Heart left ventricle (tissue), 16 donors: ENCODE results near the gene MATR3. TPM values are rescaled to one million over a fixed set of nuclear protein-coding genes. Genes with fewer than 3 reads are reported as not detected.

Experiments used
- ATAC-seq, 4 donors: fragments of 200-7000 bp; cut with Tn5 transposase; one replicate each; pipeline ENCODE4 v1.9.1; 2020 to 2022; ENCODE audit warnings: moderate library complexity in 4 of 4, mild to moderate bottlenecking in 3 of 4, moderate number of reproducible peaks in 1 of 4
- DNase-seq, 5 donors: peaks; one replicate each; pipeline ENCODE4 v3.0.0-alpha.2; 2020
- H3K27ac ChIP-seq, 12 donors: fragments of 200-600 bp; sonication (generic) in 4 of 12; one replicate each; pipeline versions ENCODE4 v1.5.0 to v1.8.0; 2016 to 2022; ENCODE audit warnings: mild to moderate bottlenecking in 2 of 12
- H3K27me3 ChIP-seq, 9 donors: fragments of 200-600 bp; sonication (generic) in 2 of 9; one replicate each; pipeline versions ENCODE4 v1.5.1 to v1.8.0; 2016 to 2022; ENCODE audit warnings: mild to moderate bottlenecking in 3 of 9
- H3K36me3 ChIP-seq, 9 donors: fragments of 200-600 bp; sonication (generic) in 2 of 9; one replicate each; pipeline versions ENCODE4 v1.5.0 to v1.8.0; 2018 to 2022; ENCODE audit warnings: mild to moderate bottlenecking in 2 of 9
- H3K4me1 ChIP-seq, 12 donors: fragments of 200-600 bp; sonication (generic) in 4 of 12; one replicate each; pipeline versions ENCODE4 v1.5.0 to v1.8.0; 2016 to 2022; ENCODE audit warnings: mild to moderate bottlenecking in 3 of 12
- H3K4me3 ChIP-seq, 12 donors: fragments of 200-600 bp; sonication (generic) in 4 of 12; one replicate each; pipeline versions ENCODE4 v1.5.0 to v1.8.0; 2017 to 2022; ENCODE audit warnings: mild to moderate bottlenecking in 9 of 12, moderate library complexity in 4 of 12
- H3K9me3 ChIP-seq, 12 donors: fragments of 200-600 bp; sonication (generic) in 4 of 12; one replicate each; pipeline versions ENCODE4 v1.5.0 to v1.8.0; 2016 to 2022; ENCODE audit warnings: mild to moderate bottlenecking in 1 of 12
- CTCF ChIP-seq, 12 donors: fragments of 200-600 bp; sonication (generic) in 4 of 12; IDR thresholded peaks; one replicate each; pipeline versions ENCODE4 v1.5.0 to v1.8.0; 2018 to 2022; ENCODE audit warnings: antibody characterized with exemption in 12 of 12, mild to moderate bottlenecking in 5 of 12
- POLR2A ChIP-seq, 2 donors: fragments of 450-650 bp; IDR thresholded peaks; one replicate each; pipeline ENCODE4 v1.6.1; 2017; ENCODE audit warnings: antibody characterized with exemption in 2 of 2, mild to moderate bottlenecking in 2 of 2, moderate library complexity in 2 of 2
- WGBS, 4 donors: extraction: QIAGEN DNeasy Blood & Tissue Kit in 2 of 4; methylation state at CpG; one replicate each; pipeline versions ENCODE4 v1.1.5 to v1.1.7; 2013 to 2018; 5-methylcytosine and 5-hydroxymethylcytosine counted together
- intact Hi-C, 10 donors: fragments of 100-400 bp; cut with DNase I; formaldehyde crosslinking; loops; one replicate each; pipeline versions ENCODE4 v1.11.1 to v1.14.2; 2022
- polyA plus RNA-seq, 2 donors: library from polyadenylated mRNA; stranded (reverse); fragments of 200-250 nt; gene quantifications; one replicate each; pipeline ENCODE4 v1.2.3, GENCODE V29; 2013
- total RNA-seq, 9 donors: library from RNA; depleted of rRNA in 2 of 9; stranded (reverse); fragments of >200 nt in 2 of 9; fragmentation: NEBNext Ultra II Directional in 3 of 9; extraction: Animal tissue kit (Norgen Biotek cat#: 25700) in 3 of 9; gene quantifications; one replicate each; pipeline versions ENCODE4 v1.1.0 to v1.2.4, GENCODE V29; 2016 to 2023
- donor health status: ischemic (EF 13 %, LVEDD 7.1; RV severe dilation, severe dysfunction).
- donor health status: healthy with polysubstance abuse.
- donor health status: DM: no; HTN: yes; CAD: no.
- donor health status: DM: no; HTN: no; CAD: no.
- donor health status: ischemic (EF 25% LVEDD 6.9; RV normal size, moderate dysfunction).
- donor health status: ischemic (EF 25% LVEDD 5.7; RV mildly dilated, moderate dysfunction).
- donor health status: healthy.
- donor health status: DM: yes; HTN: yes; CAD: no.
- donor health status: ischemic (EF 35%, LVEDD 5.7; RV mildly dilated, moderate dysfunction).
- donor health status: nonischemic (EF 11% LVEDD 7.7; RV severe dilation, severe dysfunction).
- donor health status: DM: yes; HTN: yes; CAD: no.
- donor health status: PGD.
- donor health status: ischemic (EF 29% LVEDD 5.4; RV normal size, mild dysfunction).
- donor health status: nonischemic (EF 23%, LVEDD 6.1; RV moderate dilation, normal function).

The MATR3 gene
- total and polyA plus RNA-seq, 11 donors: 97.2 to 208 (median 138) TPM

- DNase-seq (no peak), ATAC-seq (no peak)
- no peak for TF ChIP-seq POLR2A (IDR thresholded peaks at IDR 0.05)
- TF ChIP-seq CTCF (IDR thresholded peaks at IDR 0.05): no peak
- no peak overlapping the region for H3K27ac ChIP-seq
- intact Hi-C loops: no loop called here
- no peak overlapping the region for H3K4me3 ChIP-seq
- peaks cover 0 to 9% (median 0%) of the 10 kb centered on the region in 12 donors for H3K4me1 ChIP-seq
- peaks cover 0 to 58% (median 56%) of the 10 kb centered on the region in 9 donors for H3K36me3 ChIP-seq
- H3K9me3 ChIP-seq: no peaks in the 10 kb centered on the region
- H3K27me3 ChIP-seq: no peaks in the 10 kb centered on the region
- WGBS, 4 donors: 71 to 85% (median 84%) methylated on average over 2 of the region's 2 CpGs
These were observed 70.4 kb downstream of the MATR3 start for GRCh38 chr5:139363937-139364336.

GRCh38 chr5:139364466-139364865 lies 70.9 kb downstream of the MATR3 start:
- H3K4me1 ChIP-seq: peaks cover 0 to 13% (median 0%) of the 10 kb centered on the region in 12 donors
- DNase-seq (no peak), ATAC-seq (no peak)
- peaks cover 0 to 63% (median 60%) of the 10 kb centered on the region in 9 donors for H3K36me3 ChIP-seq
- no peaks in the 10 kb centered on the region for H3K9me3 ChIP-seq
- TF ChIP-seq POLR2A (IDR thresholded peaks at IDR 0.05): no peak
- intact Hi-C loops: no loop called here
- H3K27ac ChIP-seq: no peak overlapping the region
- H3K27me3 ChIP-seq: no peaks in the 10 kb centered on the region
- H3K4me3 ChIP-seq: no peak overlapping the region
- 80 to 90% (median 82%) methylated on average over 2 of the region's 2 CpGs for WGBS, 4 donors

- Histone ChIP-seq H3K4me1 (peaks cover 0 to 33% (median 5%) of the 10 kb centered on the region in 12 donors), H3K27ac (peak overlapping the region in 2 of 12 donors; percentile 3 to 33), H3K9me3 (no peaks in the 10 kb centered on the region), H3K27me3 (no peaks in the 10 kb centered on the region), H3K36me3 (peaks cover 0 to 98% (median 93%) of the 10 kb centered on the region in 9 donors), H3K4me3 (no peak overlapping the region)
- intact Hi-C loops: no loop called here
- TF ChIP-seq CTCF (IDR thresholded peaks at IDR 0.05) (no peak), POLR2A (IDR thresholded peaks at IDR 0.05) (no peak)
- no peak for DNase-seq
- no peak for ATAC-seq
- 55 to 68% (median 63%) methylated on average over 2 of the region's 2 CpGs for WGBS, 4 donors
These were observed 75.1 kb downstream of the MATR3 start for GRCh38 chr5:139368613-139369012.

- no peak for ATAC-seq
- H3K27me3 ChIP-seq: no peaks in the 10 kb centered on the region
These were observed 75.6 kb downstream of the MATR3 start for GRCh38 chr5:139369181-139369580.

More at GRCh38 chr5:139369181-139369580, 75.6 kb downstream of the MATR3 start:
- intact Hi-C loops: no loop called here
- H3K36me3 ChIP-seq: peaks cover 0 to 94% (median 87%) of the 10 kb centered on the region in 9 donors
- H3K9me3 ChIP-seq: no peaks in the 10 kb centered on the region
- H3K4me3 ChIP-seq: no peak overlapping the region
- 80 to 88% (median 87%) methylated on average over 1 of the region's 1 CpG for WGBS, 4 donors
- TF ChIP-seq CTCF (IDR thresholded peaks at IDR 0.05) (no peak), POLR2A (IDR thresholded peaks at IDR 0.05) (no peak)
- peaks cover 0 to 39% (median 6%) of the 10 kb centered on the region in 12 donors for H3K4me1 ChIP-seq
- peak overlapping the region in 2 of 12 donors; percentile 3 to 33 for H3K27ac ChIP-seq
- DNase-seq: no peak
